ENCODE measurements around the gene COL4A5.

COL4A5 gene

DNA sequence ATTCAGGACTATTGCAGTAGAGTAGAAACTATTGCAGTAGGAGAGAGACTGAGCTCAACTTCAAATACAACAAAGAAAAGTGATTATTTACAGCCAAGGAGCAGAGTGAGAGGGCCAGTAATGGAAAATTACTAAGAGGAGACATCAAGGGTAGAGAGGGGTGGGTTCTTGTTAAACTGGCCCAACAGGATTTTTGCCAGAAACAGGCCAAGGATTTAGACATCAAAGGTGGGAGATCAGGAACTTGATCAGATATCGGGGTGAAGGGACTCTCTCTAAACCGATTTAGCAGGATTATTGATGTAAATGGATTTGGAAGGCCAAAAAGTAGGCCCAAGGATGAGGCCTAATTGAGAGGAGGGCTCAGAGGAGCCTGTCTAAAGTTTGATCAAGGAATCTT lies 231.9 kb downstream of the COL4A5 start:
- DNase-seq (ENCODE audit: low read depth): no peak
- TF ChIP-seq, protein P1, sequence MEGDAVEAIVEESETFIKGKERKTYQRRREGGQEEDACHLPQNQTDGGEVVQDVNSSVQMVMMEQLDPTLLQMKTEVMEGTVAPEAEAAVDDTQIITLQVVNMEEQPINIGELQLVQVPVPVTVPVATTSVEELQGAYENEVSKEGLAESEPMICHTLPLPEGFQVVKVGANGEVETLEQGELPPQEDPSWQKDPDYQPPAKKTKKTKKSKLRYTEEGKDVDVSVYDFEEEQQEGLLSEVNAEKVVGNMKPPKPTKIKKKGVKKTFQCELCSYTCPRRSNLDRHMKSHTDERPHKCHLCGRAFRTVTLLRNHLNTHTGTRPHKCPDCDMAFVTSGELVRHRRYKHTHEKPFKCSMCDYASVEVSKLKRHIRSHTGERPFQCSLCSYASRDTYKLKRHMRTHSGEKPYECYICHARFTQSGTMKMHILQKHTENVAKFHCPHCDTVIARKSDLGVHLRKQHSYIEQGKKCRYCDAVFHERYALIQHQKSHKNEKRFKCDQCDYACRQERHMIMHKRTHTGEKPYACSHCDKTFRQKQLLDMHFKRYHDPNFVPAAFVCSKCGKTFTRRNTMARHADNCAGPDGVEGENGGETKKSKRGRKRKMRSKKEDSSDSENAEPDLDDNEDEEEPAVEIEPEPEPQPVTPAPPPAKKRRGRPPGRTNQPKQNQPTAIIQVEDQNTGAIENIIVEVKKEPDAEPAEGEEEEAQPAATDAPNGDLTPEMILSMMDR (IDR thresholded peaks at IDR 0.05; ENCODE audit: low read depth, low read length, missing control alignments): no peak
- H3K4me3 ChIP-seq (ENCODE audit: low read depth, low read length): no peak overlapping the region

DNA sequence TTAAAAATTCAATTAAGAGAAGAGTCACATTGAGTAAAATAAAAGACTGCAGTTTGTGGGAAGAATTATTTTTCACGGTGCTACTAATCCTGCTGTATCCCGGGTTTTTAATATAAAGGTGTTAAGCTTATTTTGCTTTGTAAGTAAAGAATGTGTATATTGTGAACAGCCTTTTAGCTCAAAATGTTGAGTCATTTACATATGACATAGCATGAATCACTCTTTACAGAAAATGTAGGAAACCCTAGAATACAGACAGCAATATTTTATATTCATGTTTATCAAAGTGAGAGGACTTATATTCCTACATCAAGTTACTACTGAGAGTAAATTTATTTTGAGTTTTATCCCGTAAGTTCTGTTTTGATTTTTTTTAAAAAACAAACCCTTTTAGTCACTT lies 257.1 kb downstream of the COL4A5 start:
- no peak overlapping the region for H3K4me3 ChIP-seq (ENCODE audit: low read depth, low read length)
- DNase-seq (ENCODE audit: low read depth): no peak
- TF ChIP-seq, protein P1 (IDR thresholded peaks at IDR 0.05; ENCODE audit: low read depth, low read length, missing control alignments): no peak

DNA sequence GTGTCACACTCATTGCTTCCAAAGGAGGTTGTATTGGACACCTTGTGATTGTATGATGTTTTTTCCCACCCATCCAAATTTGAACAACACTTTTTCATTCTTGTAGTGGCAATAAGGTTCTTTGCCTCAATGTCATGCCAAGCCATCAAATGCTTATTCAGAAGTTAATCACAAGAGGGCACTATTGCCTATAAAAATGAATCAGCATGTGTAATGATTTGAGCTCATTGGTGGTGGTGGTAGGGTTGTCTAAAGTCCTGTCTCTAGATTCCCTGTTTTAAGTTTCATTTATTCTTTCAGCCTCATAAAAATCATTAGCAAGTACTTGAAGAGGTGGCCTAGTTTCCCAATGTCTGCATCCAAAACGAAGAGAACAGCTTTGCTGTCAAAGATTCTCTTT lies 259.7 kb downstream of the COL4A5 start:
- H3K4me3 ChIP-seq (ENCODE audit: low read depth, low read length): no peak overlapping the region
- TF ChIP-seq, protein P1 (IDR thresholded peaks at IDR 0.05; ENCODE audit: low read depth, low read length, missing control alignments): peak; percentile 16
- DNase-seq (ENCODE audit: low read depth): no peak

DNA sequence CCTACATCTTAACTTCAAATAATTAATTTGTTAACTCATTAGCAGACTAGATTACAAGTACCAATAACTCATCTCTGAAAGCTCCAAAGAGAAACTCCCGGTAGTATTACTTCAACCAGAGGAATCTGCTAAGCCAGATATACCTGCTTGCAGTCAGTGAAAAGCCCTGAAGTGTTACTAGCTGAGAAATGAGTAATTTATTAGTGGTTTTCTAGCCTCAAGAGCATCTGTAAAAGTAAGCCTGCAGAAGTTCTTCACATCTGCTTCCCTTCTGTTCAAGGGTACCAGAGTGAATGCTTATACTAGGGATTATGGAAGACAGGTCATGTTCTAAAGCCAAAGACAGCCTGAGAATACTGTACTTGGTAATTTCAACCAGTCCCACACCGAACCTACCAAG lies 262.0 kb downstream of the COL4A5 start:
- DNase-seq (ENCODE audit: low read depth): no peak
- no peak overlapping the region for H3K4me3 ChIP-seq (ENCODE audit: low read depth, low read length)
- TF ChIP-seq, protein P1 (IDR thresholded peaks at IDR 0.05; ENCODE audit: low read depth, low read length, missing control alignments): no peak

DNA sequence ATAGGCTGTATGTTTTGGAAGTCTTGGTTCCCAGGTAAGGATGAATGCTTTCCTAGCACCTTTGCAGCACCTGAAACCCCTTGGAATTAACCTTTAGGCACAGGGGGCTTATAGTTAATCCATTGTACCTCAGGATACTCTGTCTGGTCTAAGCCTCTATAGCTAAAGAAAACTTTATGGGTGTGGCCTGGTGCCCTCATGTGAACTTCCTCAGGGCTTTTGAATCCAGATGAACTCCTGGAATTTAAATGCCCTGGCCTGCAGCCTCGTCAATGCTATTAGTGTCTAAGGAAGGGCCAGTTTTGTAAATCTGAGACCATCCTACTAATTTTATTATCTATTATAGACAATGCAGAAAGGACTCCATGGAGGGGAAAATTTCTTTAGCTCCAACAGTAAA lies 262.9 kb downstream of the COL4A5 start:
- H3K4me3 ChIP-seq (ENCODE audit: low read depth, low read length): no peak overlapping the region
- TF ChIP-seq, protein P1 (IDR thresholded peaks at IDR 0.05; ENCODE audit: low read depth, low read length, missing control alignments): no peak
- DNase-seq (ENCODE audit: low read depth): no peak

DNA sequence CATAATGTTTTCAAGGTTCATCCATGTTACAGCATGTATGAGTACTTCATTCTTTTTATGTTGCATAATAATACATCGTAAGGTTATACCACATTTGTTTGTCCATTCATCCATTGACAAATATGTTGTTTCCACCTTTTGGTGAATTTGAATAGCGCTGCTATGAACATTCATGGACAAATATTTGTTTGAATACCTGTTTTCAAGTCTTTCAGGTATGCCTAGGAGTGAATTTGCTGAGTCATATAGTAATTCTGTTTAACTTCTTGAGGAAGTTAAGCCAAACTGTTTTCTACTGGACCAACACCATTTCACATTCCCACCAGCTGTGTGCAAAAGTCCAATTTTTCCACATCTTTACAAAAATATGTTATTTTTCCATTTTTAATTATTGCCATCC lies 265.2 kb downstream of the COL4A5 start:
- H3K4me3 ChIP-seq (ENCODE audit: low read depth, low read length): no peak overlapping the region
- no peak for DNase-seq (ENCODE audit: low read depth)
- TF ChIP-seq, protein P1 (IDR thresholded peaks at IDR 0.05; ENCODE audit: low read depth, low read length, missing control alignments): no peak

DNA sequence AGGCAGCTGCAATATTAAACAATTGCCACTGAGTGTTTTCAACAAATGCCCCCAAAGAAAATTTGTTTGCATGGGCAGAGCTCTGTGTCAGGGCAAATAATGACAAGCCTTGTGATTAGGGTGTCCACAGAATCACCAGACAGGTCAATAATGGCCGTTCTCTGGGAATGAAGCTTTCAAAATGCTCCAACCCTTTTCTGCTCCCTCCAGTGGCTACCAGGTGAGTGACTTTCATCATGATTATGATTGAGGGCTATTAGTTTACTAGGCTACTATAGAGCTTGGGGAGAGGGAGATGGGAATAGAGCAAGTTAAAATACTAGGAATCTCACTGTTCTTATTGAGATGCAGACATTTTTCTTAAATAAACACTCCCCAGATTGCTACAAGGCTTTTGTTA lies 273.2 kb downstream of the COL4A5 start:
- DNase-seq (ENCODE audit: low read depth): no peak
- TF ChIP-seq, protein P1 (IDR thresholded peaks at IDR 0.05; ENCODE audit: low read depth, low read length, missing control alignments): no peak
- H3K4me3 ChIP-seq (ENCODE audit: low read depth, low read length): no peak overlapping the region

Data from GM12864 (cell line).